Stimulated activated CD8-positive, alpha-beta memory T cell treated with anti-CD3 and anti-CD28 coated beads, Interleukin-12 subunit alpha, Interleukin-12 subunit beta, amount 100 ng/mL, for 24 hours (primary cell): ENCODE results near the gene GAMT.
A peak's percentile ranks its signal among the peaks of the same experiment; 100 is the strongest.

Source experiments
- DNase-seq: peaks from one replicate; pipeline ENCODE4 v3.0.0-alpha.2; 2020; ENCODE audit errors: extremely low read depth

GAMT gene

GRCh38 chr19:1418951-1419738, 17.8 kb upstream of the GAMT start:
- DNase-seq, result no peak

- DNase-seq, result no peak
Measured at GRCh38 chr19:1418496-1418775, 17.1 kb upstream of the GAMT start.

GRCh38 chr19:1417681-1418495, 16.5 kb upstream of the GAMT start:
- DNase-seq, result no peak

- DNase-seq, result no peak
Measured at GRCh38 chr19:1417145-1417544, 15.8 kb upstream of the GAMT start.

GRCh38 chr19:1416014-1416841, 14.9 kb upstream of the GAMT start:
- DNase-seq, result no peak

- no peak for DNase-seq
Measured at GRCh38 chr19:1412995-1413800, 11.9 kb upstream of the GAMT start.

- no peak for DNase-seq
Measured at GRCh38 chr19:1412323-1412923, 11.1 kb upstream of the GAMT start.

GRCh38 chr19:1411255-1412191, 10.2 kb upstream of the GAMT start:
- DNase-seq, result no peak

- no peak for DNase-seq
Measured at GRCh38 chr19:1410789-1411188, 9.4 kb upstream of the GAMT start.

GRCh38 chr19:1410136-1410786, 8.9 kb upstream of the GAMT start:
- no peak for DNase-seq

GRCh38 chr19:1409204-1410005, 8.1 kb upstream of the GAMT start:
- DNase-seq, result no peak

GRCh38 chr19:1408300-1409203, 7.2 kb upstream of the GAMT start:
- no peak for DNase-seq

- no peak for DNase-seq
Measured at GRCh38 chr19:1407528-1408299, 6.4 kb upstream of the GAMT start, which contains the start of gene DAZAP1. DAZAP1 (plus strand) TSS chr19:1407586; CDS start chr19:1407774, 188 bp downstream.

GRCh38 chr19:1406774-1407527, 5.6 kb upstream of the GAMT start:
- DNase-seq, result peak; percentile 95

GRCh38 chr19:1402411-1403070, 1.2 kb upstream of the GAMT start:
- DNase-seq, result no peak

- DNase-seq, result no peak
Measured at GRCh38 chr19:1401889-1402217, 511 bp upstream of the GAMT start.
